Hematopoietic multipotent progenitor cell treated with erythropoietin and hydrocortisone succinate and interleukin-3 and kit ligand, for 8 days (in vitro differentiated cells): ENCODE measurements around the gene CNNM3.

Experiments used
- DNase-seq: peaks from one replicate; pipeline ENCODE4 v3.0.0-alpha.2; 2015

CNNM3 gene

GRCh38 chr2:96819876-96820511 is 3.9 kb downstream of the CNNM3 start:
- DNase-seq = no peak

- no peak for DNase-seq
Observed at GRCh38 chr2:96821113-96821675, 5.1 kb downstream of the CNNM3 start.

- DNase-seq = no peak
Observed at GRCh38 chr2:96822786-96823185, 6.7 kb downstream of the CNNM3 start.

- DNase-seq = no peak
Observed at GRCh38 chr2:96823198-96823597, 7.1 kb downstream of the CNNM3 start.

- DNase-seq = no peak
Observed at GRCh38 chr2:96824079-96824870, 8.2 kb downstream of the CNNM3 start.

GRCh38 chr2:96825057-96825456 is 9.0 kb downstream of the CNNM3 start:
- no peak for DNase-seq

GRCh38 chr2:96826546-96827278 is 10.6 kb downstream of the CNNM3 start:
- DNase-seq = no peak

GRCh38 chr2:96828436-96828835 is 12.4 kb downstream of the CNNM3 start:
- no peak for DNase-seq

- no peak for DNase-seq
Observed at GRCh38 chr2:96828874-96829273, 12.8 kb downstream of the CNNM3 start.

- DNase-seq = peak; percentile 73
Observed at GRCh38 chr2:96830044-96830562, 14.0 kb downstream of the CNNM3 start.

GRCh38 chr2:96831679-96832078 is 15.6 kb downstream of the CNNM3 start:
- no peak for DNase-seq

- DNase-seq = no peak
Observed at GRCh38 chr2:96832408-96832753, 16.3 kb downstream of the CNNM3 start.

- DNase-seq = no peak
Observed at GRCh38 chr2:96832754-96833507, 16.9 kb downstream of the CNNM3 start.

GRCh38 chr2:96835830-96836229 is 19.8 kb downstream of the CNNM3 start:
- DNase-seq = no peak

GRCh38 chr2:96837575-96837974 is 21.5 kb downstream of the CNNM3 start:
- no peak for DNase-seq

- DNase-seq = no peak
Observed at GRCh38 chr2:96838345-96839292, 22.6 kb downstream of the CNNM3 start.

GRCh38 chr2:96839293-96839874 is 23.3 kb downstream of the CNNM3 start:
- peak; percentile 74 for DNase-seq

- DNase-seq = no peak
Observed at GRCh38 chr2:96839875-96840850, 24.1 kb downstream of the CNNM3 start.

- no peak for DNase-seq
Observed at GRCh38 chr2:96841701-96842495, 25.8 kb downstream of the CNNM3 start.
